ENCODE data around the gene ERVV-1.
"Not testable (repeated sequence)": the region's sequence is repeated elsewhere in the genome, so short reads cannot be mapped to it uniquely, and the experiment has no call there.

DNA sequence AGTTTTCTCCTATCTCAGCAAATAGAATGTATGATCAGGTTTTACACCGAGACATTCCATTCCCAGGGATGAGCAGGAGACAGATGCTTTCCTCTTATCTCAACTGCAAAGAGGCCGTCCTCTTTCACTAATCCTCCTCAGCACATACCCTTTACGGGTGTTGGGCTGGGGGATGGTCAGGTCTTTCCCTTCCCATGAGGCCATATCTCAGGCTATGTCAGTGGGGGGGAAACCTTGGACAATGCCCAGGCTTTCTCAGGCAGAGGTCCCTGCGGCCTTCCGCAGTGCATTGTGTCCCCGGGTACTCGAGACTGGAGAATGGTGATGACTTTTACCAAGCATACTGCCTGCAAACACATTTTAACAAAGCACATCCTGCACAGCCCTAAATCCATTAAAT lies 14.6 kb downstream of the ERVV-1 start:
- TF ChIP-seq, protein P1, sequence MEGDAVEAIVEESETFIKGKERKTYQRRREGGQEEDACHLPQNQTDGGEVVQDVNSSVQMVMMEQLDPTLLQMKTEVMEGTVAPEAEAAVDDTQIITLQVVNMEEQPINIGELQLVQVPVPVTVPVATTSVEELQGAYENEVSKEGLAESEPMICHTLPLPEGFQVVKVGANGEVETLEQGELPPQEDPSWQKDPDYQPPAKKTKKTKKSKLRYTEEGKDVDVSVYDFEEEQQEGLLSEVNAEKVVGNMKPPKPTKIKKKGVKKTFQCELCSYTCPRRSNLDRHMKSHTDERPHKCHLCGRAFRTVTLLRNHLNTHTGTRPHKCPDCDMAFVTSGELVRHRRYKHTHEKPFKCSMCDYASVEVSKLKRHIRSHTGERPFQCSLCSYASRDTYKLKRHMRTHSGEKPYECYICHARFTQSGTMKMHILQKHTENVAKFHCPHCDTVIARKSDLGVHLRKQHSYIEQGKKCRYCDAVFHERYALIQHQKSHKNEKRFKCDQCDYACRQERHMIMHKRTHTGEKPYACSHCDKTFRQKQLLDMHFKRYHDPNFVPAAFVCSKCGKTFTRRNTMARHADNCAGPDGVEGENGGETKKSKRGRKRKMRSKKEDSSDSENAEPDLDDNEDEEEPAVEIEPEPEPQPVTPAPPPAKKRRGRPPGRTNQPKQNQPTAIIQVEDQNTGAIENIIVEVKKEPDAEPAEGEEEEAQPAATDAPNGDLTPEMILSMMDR (IDR thresholded peaks at IDR 0.05): not testable (repeated sequence)
- TF ChIP-seq POLR2AphosphoS5 (IDR thresholded peaks at IDR 0.05; ENCODE audit: low read depth, low read length); SMC3 (IDR thresholded peaks at IDR 0.05; ENCODE audit: low read depth, low read length); ELF1 (IDR thresholded peaks at IDR 0.05); EZH2phosphoT487 (IDR thresholded peaks at IDR 0.05; ENCODE audit: borderline replicate concordance, low read depth); YY1 (IDR thresholded peaks at IDR 0.05; ENCODE audit: low read depth); FOXM1 (IDR thresholded peaks at IDR 0.05; ENCODE audit: low read depth); RAD21 (IDR thresholded peaks at IDR 0.05; ENCODE audit: low read length); RFX5 (IDR thresholded peaks at IDR 0.05; ENCODE audit: low read length); GABPA (IDR thresholded peaks at IDR 0.05; ENCODE audit: low read depth): not testable (repeated sequence)
- TF ChIP-seq, protein P2, sequence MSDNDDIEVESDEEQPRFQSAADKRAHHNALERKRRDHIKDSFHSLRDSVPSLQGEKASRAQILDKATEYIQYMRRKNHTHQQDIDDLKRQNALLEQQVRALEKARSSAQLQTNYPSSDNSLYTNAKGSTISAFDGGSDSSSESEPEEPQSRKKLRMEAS (IDR thresholded peaks at IDR 0.05; ENCODE audit: low read depth): not testable (repeated sequence)
- TF ChIP-seq, protein P3, sequence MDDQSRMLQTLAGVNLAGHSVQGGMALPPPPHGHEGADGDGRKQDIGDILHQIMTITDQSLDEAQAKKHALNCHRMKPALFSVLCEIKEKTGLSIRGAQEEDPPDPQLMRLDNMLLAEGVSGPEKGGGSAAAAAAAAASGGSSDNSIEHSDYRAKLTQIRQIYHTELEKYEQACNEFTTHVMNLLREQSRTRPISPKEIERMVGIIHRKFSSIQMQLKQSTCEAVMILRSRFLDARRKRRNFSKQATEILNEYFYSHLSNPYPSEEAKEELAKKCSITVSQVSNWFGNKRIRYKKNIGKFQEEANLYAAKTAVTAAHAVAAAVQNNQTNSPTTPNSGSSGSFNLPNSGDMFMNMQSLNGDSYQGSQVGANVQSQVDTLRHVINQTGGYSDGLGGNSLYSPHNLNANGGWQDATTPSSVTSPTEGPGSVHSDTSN (IDR thresholded peaks at IDR 0.05): not testable (repeated sequence)
- TF ChIP-seq, protein P4, sequence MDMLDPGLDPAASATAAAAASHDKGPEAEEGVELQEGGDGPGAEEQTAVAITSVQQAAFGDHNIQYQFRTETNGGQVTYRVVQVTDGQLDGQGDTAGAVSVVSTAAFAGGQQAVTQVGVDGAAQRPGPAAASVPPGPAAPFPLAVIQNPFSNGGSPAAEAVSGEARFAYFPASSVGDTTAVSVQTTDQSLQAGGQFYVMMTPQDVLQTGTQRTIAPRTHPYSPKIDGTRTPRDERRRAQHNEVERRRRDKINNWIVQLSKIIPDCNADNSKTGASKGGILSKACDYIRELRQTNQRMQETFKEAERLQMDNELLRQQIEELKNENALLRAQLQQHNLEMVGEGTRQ (IDR thresholded peaks at IDR 0.05; ENCODE audit: borderline replicate concordance, low read depth, low read length): not testable (repeated sequence)

Measured in SK-N-SH (cell line).